ENCODE results near the gene TRPV3. TPM values are rescaled to one million over a fixed set of nuclear protein-coding genes. Genes with fewer than 3 reads are reported as not detected.
"Not testable (repeated sequence)": the region's sequence is repeated elsewhere in the genome, so short reads cannot be mapped to it uniquely, and the experiment has no call there.

TRPV3 gene
- polyA plus RNA-seq, 4 donors: 0.96 to 2.3 (median 1.5) TPM

DNA sequence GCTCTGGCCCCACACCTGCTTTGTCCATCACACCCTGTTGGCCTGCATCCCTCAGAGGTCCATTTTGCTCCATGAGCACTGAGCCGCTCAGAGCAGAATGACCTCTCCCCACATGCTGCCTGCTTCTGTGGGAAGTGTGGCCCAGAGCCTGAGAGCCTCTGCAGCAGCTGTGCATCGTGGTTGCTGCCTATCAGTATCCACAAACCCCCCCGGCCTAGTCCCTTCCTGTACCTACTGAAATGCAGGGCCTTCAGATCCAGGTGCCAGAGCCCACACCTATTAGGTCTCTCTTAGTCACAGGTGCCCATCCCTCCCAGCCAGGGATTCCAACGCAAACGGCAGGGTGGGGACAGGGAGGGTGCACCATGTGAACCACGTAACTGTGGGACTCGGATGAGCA is 16.6 kb upstream of the TRPV3 start:
- no peak for DNase-seq (ENCODE audit: low read depth in 4 of 4, low spot score in 3 of 4)

DNA sequence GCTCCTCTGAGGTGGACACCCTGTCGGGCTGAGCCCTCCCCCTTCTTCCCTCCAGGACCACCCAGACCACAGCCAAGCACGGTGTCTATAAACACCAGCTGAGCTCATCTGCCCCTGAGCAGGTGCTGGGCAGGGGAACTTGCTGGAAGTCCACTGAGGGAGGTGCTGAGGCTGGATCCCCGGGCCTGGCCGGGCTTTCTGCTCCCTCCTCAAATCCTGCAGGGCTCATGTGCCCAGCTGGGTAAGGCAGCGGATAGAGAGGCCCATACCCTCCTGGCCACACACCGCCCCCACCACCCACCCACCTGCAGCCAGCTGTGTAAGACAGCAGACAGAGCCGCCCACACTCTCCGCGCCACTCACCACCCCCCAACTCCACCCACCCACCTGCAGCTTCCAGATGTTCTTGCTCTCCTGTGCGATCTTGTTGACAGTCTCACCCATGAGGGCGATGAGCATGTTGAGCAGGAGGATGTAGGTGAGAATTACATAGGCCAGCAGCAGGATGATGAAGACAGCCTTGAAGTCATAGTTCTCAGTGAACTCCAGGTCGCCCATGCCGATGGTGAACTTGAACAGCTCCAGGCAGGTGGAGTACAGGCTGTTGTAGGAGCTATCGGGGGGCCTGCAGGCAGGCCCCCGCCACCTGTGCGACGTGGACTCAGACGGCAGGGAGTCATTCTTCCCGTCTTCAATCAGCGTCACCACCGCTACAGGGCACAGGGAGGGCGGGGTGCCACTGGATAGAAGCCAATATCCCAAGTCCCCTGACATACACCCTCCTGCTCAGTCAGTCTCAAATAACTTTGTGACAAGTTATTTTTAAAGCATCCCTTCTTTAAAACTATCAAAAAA is 15.9 kb upstream of the TRPV3 start:
- no peak for DNase-seq (ENCODE audit: low read depth in 4 of 4, low spot score in 3 of 4)

GRCh38 chr17:3572231-3572630 is 14.6 kb upstream of the TRPV3 start:
- no peak for DNase-seq (ENCODE audit: low read depth in 4 of 4, low spot score in 3 of 4)

DNA sequence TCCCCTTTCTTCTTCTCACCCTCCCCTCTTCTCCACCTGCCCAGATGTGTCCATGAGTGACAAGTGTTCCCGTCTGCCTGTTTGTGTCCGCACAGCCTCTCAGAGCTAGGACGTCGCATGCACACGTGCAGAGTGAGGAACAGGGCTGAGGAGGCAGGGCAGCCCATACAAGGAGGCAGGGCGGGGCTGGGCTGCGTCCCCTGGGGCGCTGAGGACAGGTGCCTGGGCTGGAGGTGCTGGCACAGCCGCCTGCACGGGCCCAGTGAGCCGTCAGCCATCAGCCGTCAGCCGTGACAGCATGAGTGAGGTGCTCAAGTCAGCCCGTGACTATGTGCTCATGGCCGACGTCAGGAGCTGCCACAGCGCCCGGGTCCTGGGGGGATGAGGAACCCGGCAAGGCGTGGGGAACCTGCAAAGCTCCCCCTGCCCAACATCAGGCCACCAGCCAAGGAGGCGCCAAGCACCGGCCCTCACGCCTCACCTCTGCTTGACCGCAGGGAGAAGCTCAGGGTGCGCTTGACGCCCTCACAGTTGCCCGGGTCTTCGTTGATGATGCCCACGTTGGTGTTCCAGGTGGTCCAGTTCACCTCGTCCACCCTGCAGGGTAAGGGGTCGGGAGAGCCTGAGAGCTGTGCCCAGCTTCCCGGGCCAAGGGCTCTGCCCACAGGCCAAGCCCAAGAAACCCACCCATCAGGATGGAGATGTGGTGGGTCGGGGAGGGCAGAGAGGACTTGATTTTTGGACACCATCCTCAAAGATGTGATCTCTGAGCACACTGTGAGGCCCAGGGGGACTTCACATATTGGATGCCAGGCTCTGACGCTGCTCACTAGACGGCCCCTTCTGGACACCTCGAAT is 13.7 kb upstream of the TRPV3 start:
- DNase-seq (ENCODE audit: low read depth in 4 of 4, low spot score in 3 of 4): no peak

- DNase-seq (ENCODE audit: low read depth in 4 of 4, low spot score in 3 of 4): no peak
These were observed 12.0 kb upstream of the TRPV3 start for GRCh38 chr17:3569534-3570137.

DNA sequence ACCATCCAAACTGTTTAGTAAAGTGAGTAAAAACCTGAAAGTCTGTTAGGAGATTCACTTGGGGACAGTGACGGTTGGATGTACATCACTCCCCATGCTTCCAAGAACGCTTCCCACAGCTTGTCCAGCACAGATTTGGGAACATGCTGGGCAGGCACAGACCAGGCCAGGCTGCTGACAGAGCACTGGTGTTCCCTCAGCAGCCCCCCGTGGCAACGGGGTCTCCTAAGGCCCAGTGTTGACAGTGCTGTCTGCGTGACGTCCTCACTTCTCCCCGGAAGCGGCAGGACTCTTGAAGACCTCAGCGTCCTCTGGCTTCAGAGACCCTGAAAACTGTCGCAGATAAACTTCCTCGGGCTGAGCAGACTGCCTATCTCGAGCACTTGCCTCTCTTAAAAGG is 8.9 kb upstream of the TRPV3 start:
- DNase-seq (ENCODE audit: low read depth in 4 of 4, low spot score in 3 of 4): no peak

DNA sequence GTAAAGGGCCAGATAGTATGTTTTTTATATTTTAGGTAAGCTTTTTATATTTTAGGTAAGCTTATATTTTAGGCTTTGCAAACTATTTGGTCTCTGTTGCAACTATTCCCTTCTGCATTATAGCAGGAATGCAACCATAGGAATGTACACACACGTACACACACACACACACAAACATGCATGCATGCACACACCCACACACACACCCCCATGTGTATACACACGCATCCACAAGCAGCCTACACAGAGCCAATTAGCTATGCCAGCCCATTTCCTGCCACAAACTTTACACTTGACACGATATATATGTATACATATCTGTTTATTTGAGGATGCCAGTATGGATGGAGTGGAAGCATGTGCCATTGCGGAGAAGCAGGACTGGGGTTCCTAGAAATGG is 7.5 kb upstream of the TRPV3 start:
- no peak for DNase-seq (ENCODE audit: low read depth in 4 of 4, low spot score in 3 of 4)

- DNase-seq (ENCODE audit: low read depth in 4 of 4, low spot score in 3 of 4): not testable (repeated sequence)
These were observed 6.6 kb upstream of the TRPV3 start for GRCh38 chr17:3564241-3564640.

- no peak for DNase-seq (ENCODE audit: low read depth in 4 of 4, low spot score in 3 of 4)
These were observed 1.6 kb upstream of the TRPV3 start for GRCh38 chr17:3559270-3559645.

GRCh38 chr17:3558603-3559269 is 1.1 kb upstream of the TRPV3 start:
- DNase-seq (ENCODE audit: low read depth in 4 of 4, low spot score in 3 of 4): no peak

GRCh38 chr17:3556916-3557767 is 470 bp downstream of the TRPV3 start:
- no peak for DNase-seq (ENCODE audit: low read depth in 4 of 4, low spot score in 3 of 4)

DNA sequence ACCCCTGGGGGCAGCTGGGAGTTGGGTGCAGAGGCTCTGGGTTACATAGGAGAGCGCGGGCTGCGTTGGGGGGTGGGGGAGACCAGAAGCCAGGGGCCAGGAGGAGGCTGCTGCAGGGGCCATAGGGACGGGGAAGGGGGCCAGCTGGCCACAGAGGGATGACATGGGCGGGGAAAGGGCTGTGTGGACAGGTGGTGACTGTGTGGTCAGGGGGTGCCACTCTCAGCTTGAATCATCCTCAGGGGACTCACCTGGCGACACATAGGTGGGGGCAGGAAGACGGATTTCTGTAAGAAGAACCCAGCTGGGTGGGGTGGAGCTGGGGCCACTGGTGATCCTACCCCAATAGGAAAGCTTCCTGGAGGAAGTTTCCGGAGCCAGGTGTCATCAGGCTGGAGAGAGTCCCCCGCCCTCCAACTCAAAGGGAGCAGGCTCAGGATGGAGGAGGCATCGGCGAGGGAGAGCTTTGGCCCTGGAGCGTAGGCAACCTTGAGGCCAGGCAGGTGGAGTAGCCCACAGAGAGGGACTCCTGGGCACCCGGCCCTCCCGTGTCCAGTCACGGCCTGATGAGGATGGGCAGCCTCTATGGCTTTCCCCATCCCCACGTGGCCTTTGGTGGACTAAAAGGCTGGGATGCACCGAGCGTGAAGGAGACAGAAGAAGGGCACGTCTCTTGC is 1.2 kb downstream of the TRPV3 start:
- DNase-seq (ENCODE audit: low read depth in 4 of 4, low spot score in 3 of 4): no peak

DNA sequence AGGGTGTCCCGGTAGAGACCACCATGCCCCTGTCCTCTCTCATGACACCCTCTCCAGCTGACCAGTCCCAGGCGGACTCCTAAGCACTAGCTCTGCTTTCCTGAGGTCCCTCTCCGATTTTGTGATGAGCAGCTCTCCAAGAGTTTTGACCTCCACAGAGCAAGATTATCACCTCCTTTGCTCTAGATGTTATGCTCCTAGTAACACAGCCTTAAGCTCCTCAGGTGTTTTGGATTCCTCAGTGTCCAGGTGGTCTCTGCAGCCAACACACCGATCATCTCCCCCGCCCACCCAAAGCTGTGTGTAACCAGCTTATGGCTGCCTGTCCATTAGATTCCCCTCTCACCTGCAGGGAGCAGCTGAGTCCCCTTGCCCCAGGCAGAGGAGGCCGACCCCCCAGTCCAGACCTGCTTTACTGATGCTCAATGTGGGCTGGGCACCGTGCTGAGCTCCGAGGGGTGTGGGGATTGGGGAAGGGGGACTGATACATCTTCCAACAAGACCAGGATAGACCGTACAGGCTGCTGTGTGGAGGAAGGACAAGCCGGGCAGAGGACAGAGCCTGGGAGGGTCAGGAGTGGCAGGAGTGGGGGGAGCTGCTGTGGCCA is 2.3 kb downstream of the TRPV3 start:
- DNase-seq (ENCODE audit: low read depth in 4 of 4, low spot score in 3 of 4): no peak

DNA sequence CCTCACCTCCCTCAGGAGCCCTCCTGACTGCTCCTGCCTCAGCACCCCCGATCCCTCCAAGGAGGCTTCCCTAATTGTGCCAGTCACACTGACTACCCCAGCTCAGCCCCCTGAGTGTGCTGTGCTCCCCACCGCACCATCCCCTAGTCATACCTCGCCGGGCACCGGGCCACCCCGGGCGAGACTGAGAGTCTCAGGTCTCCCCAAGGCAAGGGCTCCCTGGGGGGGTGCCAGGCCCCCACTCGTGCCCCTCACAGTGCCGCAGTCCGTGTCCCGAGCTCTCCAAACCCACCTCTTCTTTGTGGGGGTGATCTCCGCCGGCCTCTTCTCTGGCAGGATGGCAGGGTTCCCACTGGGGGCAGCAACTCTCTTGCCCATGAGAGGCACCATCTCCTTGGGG is 3.2 kb downstream of the TRPV3 start:
- DNase-seq (ENCODE audit: low read depth in 4 of 4, low spot score in 3 of 4): no peak

- DNase-seq (ENCODE audit: low read depth in 4 of 4, low spot score in 3 of 4): no peak
These were observed 3.9 kb downstream of the TRPV3 start for GRCh38 chr17:3553419-3554401.

GRCh38 chr17:3552916-3553315 is 4.7 kb downstream of the TRPV3 start:
- DNase-seq (ENCODE audit: low read depth in 4 of 4, low spot score in 3 of 4): no peak

- no peak for DNase-seq (ENCODE audit: low read depth in 4 of 4, low spot score in 3 of 4)
These were observed 6.4 kb downstream of the TRPV3 start for GRCh38 chr17:3551189-3551588.
